Measurements from ENCODE around the gene AGER. TPM values are rescaled to one million over a fixed set of nuclear protein-coding genes. Genes with fewer than 3 reads are reported as not detected.

Gene AGER
- total RNA-seq, 1 experiment from 2014 or later = 14.3 TPM

GRCh38 chr6:32131439-32131948, 52.6 kb downstream of the AGER start:
- peaks cover 3% of the 10 kb centered on the region for H3K23me2 ChIP-seq (ENCODE audit: insufficient read length, low read depth, low read length, poor library complexity, severe bottlenecking)
- no peak overlapping the region for H3K27ac Mint-ChIP-seq
- no peak overlapping the region for H2BK120ac ChIP-seq (ENCODE audit: low read depth, low read length, poor library complexity, severe bottlenecking)
- H3K9me3 ChIP-seq (ENCODE audit: control insufficient read depth, low read depth, low read length) = no peaks in the 10 kb centered on the region
- no peak for TF ChIP-seq CTCF (conservative IDR thresholded peaks at IDR 0.05)
- peaks cover 22 to 35% of the 10 kb centered on the region in 2 experiments for H3K4me1 Mint-ChIP-seq
- H4K8ac ChIP-seq (replicated peaks; ENCODE audit: insufficient read length, low read depth, low read length) = no peak overlapping the region
- H2AK5ac ChIP-seq (ENCODE audit: insufficient read length, low read length) = no peak overlapping the region
- no peaks in the 10 kb centered on the region for H4K20me1 ChIP-seq (ENCODE audit: control insufficient read depth, insufficient read depth, insufficient read length)
- H3K18ac ChIP-seq (ENCODE audit: insufficient read length, low read depth, low read length) = no peak overlapping the region
- H3K79me2 ChIP-seq (ENCODE audit: insufficient read depth, low read length) = no peaks in the 10 kb centered on the region
- no peaks in the 10 kb centered on the region for H3K4me1 ChIP-seq (ENCODE audit: insufficient read depth, low read length)
- H2AFZ ChIP-seq (ENCODE audit: low read length) = no peak overlapping the region
- no peak overlapping the region for H3K56ac ChIP-seq (ENCODE audit: insufficient read length, low read depth, low read length)
- no peak overlapping the region for H2BK5ac ChIP-seq (ENCODE audit: insufficient read length, low read length)
- H3K27me3 Mint-ChIP-seq (ENCODE audit: low read depth) = peaks cover 7% of the 10 kb centered on the region
- H3K27me3 ChIP-seq (ENCODE audit: insufficient read depth, low read length) = no peaks in the 10 kb centered on the region
- no peak overlapping the region for H2BK20ac ChIP-seq (ENCODE audit: low read depth, low read length, poor library complexity, severe bottlenecking)
- H3K23ac ChIP-seq (ENCODE audit: insufficient read length, low read depth, low read length) = no peak overlapping the region
- no peak overlapping the region for H4K5ac ChIP-seq (ENCODE audit: insufficient read length, low read depth, low read length)
- peaks cover 0 to 5% (median 0%) of the 10 kb centered on the region in 3 experiments; a peak in 4 of 7 replicates for H3K36me3 Mint-ChIP-seq (ENCODE audit: insufficient read depth in 1 of 3, low read depth in 3 of 3)
- no CpG with 5 or more reads among the region's 14 CpGs for WGBS (ENCODE audit: extremely low coverage, insufficient read length, low lambda C conversion rate)
- no peaks in the 10 kb centered on the region for H3K79me1 ChIP-seq (ENCODE audit: insufficient read depth, low read depth, low read length, poor library complexity, severe bottlenecking)
- no peak overlapping the region for H3K27ac ChIP-seq (ENCODE audit: insufficient read length, low read depth, low read length)
- no peak overlapping the region for H3T11ph ChIP-seq (ENCODE audit: low read length)
- H3K9ac ChIP-seq (ENCODE audit: extremely low read depth, insufficient read length, low read length) = no peak overlapping the region
- H3K14ac ChIP-seq (ENCODE audit: insufficient read depth, low read length) = no peak overlapping the region
- no peak overlapping the region for H3K4ac ChIP-seq (ENCODE audit: low read depth, low read length)
- H3K4me2 ChIP-seq (ENCODE audit: insufficient read depth, insufficient read length, low read length) = no peak overlapping the region
- no peak overlapping the region for H2BK12ac ChIP-seq (ENCODE audit: insufficient read length, low read depth, low read length)
- H3K4me3 Mint-ChIP-seq = no peak overlapping the region; a peak in 2 of 5 replicates
- DNase-seq = no peak
- H2BK15ac ChIP-seq (ENCODE audit: low read depth, low read length) = no peak overlapping the region
- no peaks in the 10 kb centered on the region for H3K9me3 Mint-ChIP-seq
- no peak overlapping the region for H4K91ac ChIP-seq (ENCODE audit: insufficient read length, low read depth, low read length)

Small RNAs within 50 kb of the gene (microRNA-seq; reads per million reads assigned to microRNA genes)
- gene MIR6721 (ENCODE audit: borderline microRNAs expressed) (2.3 reads per million, percentile 22 among the genes with 10 or more reads in this experiment), gene MIR6833 (ENCODE audit: borderline microRNAs expressed) (not detected)

Other genes with a start within 250 kb of the AGER start
- gene CFB, start 238.2 kb downstream of the AGER start, total RNA-seq (2021) = 0.31 and 0.39 TPM in 2 replicates
- 90.8 and 91.4 TPM in 2 replicates for gene NELFE, start 225.3 kb downstream of the AGER start, total RNA-seq (2021)
- gene SKIC2, start 225.1 kb downstream of the AGER start, total RNA-seq (2021) = 78.8 and 86.2 TPM in 2 replicates
- gene DXO, start 212.1 kb downstream of the AGER start, total RNA-seq (2021) = 21.6 and 22.9 TPM in 2 replicates
- 4.3 and 5.1 TPM in 2 replicates for gene C4A, start 202.2 kb downstream of the AGER start, total RNA-seq (2021)
- gene C4B, start 169.5 kb downstream of the AGER start, total RNA-seq (2021) = 2.7 TPM in 2 replicates
- gene CYP21A2, start 145.8 kb downstream of the AGER start, total RNA-seq (2021) = not detected in 2 replicates
- 5.0 and 5.2 TPM in 2 replicates for gene TNXB, start 74.9 kb downstream of the AGER start, total RNA-seq (2021)
- 44.0 and 45.3 TPM in 2 replicates for gene ATF6B, start 56.0 kb downstream of the AGER start, total RNA-seq (2021)
- 10.9 and 11.1 TPM in 2 replicates for gene FKBPL, start 54.0 kb downstream of the AGER start, total RNA-seq (2021)
- 1.8 and 1.9 TPM in 2 replicates for gene PRRT1, start 32.3 kb downstream of the AGER start, total RNA-seq (2021)
- 43.1 and 46.3 TPM in 2 replicates for gene PPT2, start 30.1 kb downstream of the AGER start, total RNA-seq (2021)
- 20.8 and 27.2 TPM in 2 replicates for gene EGFL8, start 19.7 kb downstream of the AGER start, total RNA-seq (2021)
- gene AGPAT1, start 8.2 kb downstream of the AGER start, total RNA-seq (2021) = 88.8 and 89.5 TPM in 2 replicates
- 116 and 126 TPM in 2 replicates for gene RNF5, start 5.8 kb downstream of the AGER start, total RNA-seq (2021)
- gene PBX2, start 5.9 kb upstream of the AGER start, total RNA-seq (2021) = 174 and 176 TPM in 2 replicates
- 11.8 and 12.0 TPM in 2 replicates for gene GPSM3, start 8.4 kb upstream of the AGER start, total RNA-seq (2021)
- gene NOTCH4, start 39.8 kb upstream of the AGER start, total RNA-seq (2021) = 2.1 and 2.3 TPM in 2 replicates
- gene TSBP1, start 187.7 kb upstream of the AGER start, total RNA-seq (2021) = not detected in 2 replicates
- gene BTNL2, start 222.9 kb upstream of the AGER start, total RNA-seq (2021) = not detected in 2 replicates